HepG2 (cell line): Measurements from ENCODE around the gene ATP6V0A1. TPM values are rescaled to one million over a fixed set of nuclear protein-coding genes. Genes with fewer than 3 reads are reported as not detected.
A peak's percentile ranks its signal among the peaks of the same experiment; 100 is the strongest.

Source experiments
- EP300 ChIP-seq, 3 experiments: sonication (generic) in 1 of 3; formaldehyde crosslinking in 1 of 3; IDR thresholded peaks; 2 replicates each; pipeline versions ENCODE4 v1.5.1 to v1.6.1; 2011 to 2020; ENCODE audit warnings: low read depth in 2 of 3, low read length in 2 of 3, borderline replicate concordance in 1 of 3, improper control_type of control experiment in 1 of 3, mild to moderate bottlenecking in 1 of 3, missing genetic modification reagents in 1 of 3, moderate library complexity in 1 of 3
- FOSL1 ChIP-seq: sonication (generic); formaldehyde crosslinking; IDR thresholded peaks from 2 replicates; pipeline ENCODE4 v1.9.0; 2021; ENCODE audit warnings: missing genetic modification reagents, borderline replicate concordance
- HNRNPK ChIP-seq: fragments of 200-400 bp; formaldehyde crosslinking; IDR thresholded peaks from 2 replicates; pipeline ENCODE4 v1.6.1; 2018; ENCODE audit warnings: low read length, low read depth, moderate library complexity, mild to moderate bottlenecking; ENCODE audit not compliant: poor library complexity, severe bottlenecking
- HNRNPL ChIP-seq: fragments of 200-400 bp; formaldehyde crosslinking; IDR thresholded peaks from 2 replicates; pipeline ENCODE4 v1.6.1; 2017; ENCODE audit warnings: mild to moderate bottlenecking, low read depth, low read length
- KDM5A ChIP-seq: fragments of 200-600 bp; sonication (generic); IDR thresholded peaks from 2 replicates; pipeline ENCODE4 v1.7.0; 2018; ENCODE audit warnings: antibody characterized with exemption, mild to moderate bottlenecking, low read length, borderline replicate concordance
- NBN ChIP-seq: fragments of 450-650 bp; conservative IDR thresholded peaks from 2 replicates; pipeline ENCODE4 v1.6.1; 2017
- NCOA2 ChIP-seq: sonication (generic); formaldehyde crosslinking; IDR thresholded peaks from 2 replicates; pipeline ENCODE4 v1.8.0; 2022; ENCODE audit warnings: inconsistent platforms
- SOX6 ChIP-seq, 2 experiments: fragments of 450-650 bp in 1 of 2; sonication (generic) in 1 of 2; formaldehyde crosslinking in 1 of 2; IDR thresholded peaks; 2 replicates each; pipeline versions ENCODE4 v1.4.0 to v1.6.1; 2017 to 2020; ENCODE audit warnings: antibody characterized with exemption in 1 of 2, mild to moderate bottlenecking in 1 of 2, missing genetic modification reagents in 1 of 2
- SUZ12 ChIP-seq: fragments of 150-350 bp; IDR thresholded peaks from 2 replicates; pipeline ENCODE4 v1.6.1; 2014; ENCODE audit warnings: low read depth, low read length
- TGIF2 ChIP-seq: IDR thresholded peaks from 2 replicates; pipeline ENCODE4 v1.6.1; 2016; ENCODE audit warnings: control low read depth, missing compliant biosample characterization
- ZFP1 ChIP-seq: IDR thresholded peaks from 2 replicates; pipeline ENCODE4 v1.6.1; 2016
- ZNF407 ChIP-seq: sonication (generic); formaldehyde crosslinking; IDR thresholded peaks from one replicate; pipeline ENCODE4 v1.5.1; 2020; ENCODE audit warnings: mild to moderate bottlenecking, missing genetic modification reagents; ENCODE audit errors: not compliant biosample characterization
- ZNF589 ChIP-seq: sonication (generic); formaldehyde crosslinking; conservative IDR thresholded peaks from 2 replicates; pipeline ENCODE4 v1.8.0; 2022; ENCODE audit warnings: mild to moderate bottlenecking, moderate library complexity, missing genetic modification reagents
- ZNF598 ChIP-seq: sonication (generic); formaldehyde crosslinking; IDR thresholded peaks from 2 replicates; pipeline ENCODE4 v1.5.1; 2020; ENCODE audit warnings: mild to moderate bottlenecking, missing genetic modification reagents, borderline replicate concordance
- polyA plus RNA-seq, 8 experiments: library from polyadenylated mRNA; depleted of rRNA in 3 of 8; stranded (reverse) in 7 of 8; unstranded in 1 of 8; fragments of >200 nt; fragmentation: Illumina TruSeq in 4 of 8; extraction: Trizol in 4 of 8; gene quantifications; 2 replicates each; pipeline versions ENCODE4 v1.2.1 to v1.2.3, GENCODE V29; 2011 to 2016; ENCODE audit warnings: low read depth in 4 of 8, missing spikeins in 1 of 8, mixed read lengths in 1 of 8; ENCODE audit not compliant: insufficient read depth in 1 of 8
- total RNA-seq, 5 experiments: library from RNA; depleted of rRNA; stranded (reverse); fragments of >200 nt; fragmentation: Illumina TruSeq; extraction: Trizol; gene quantifications; 2 replicates each; pipeline ENCODE4 v1.2.3, GENCODE V29; 2016; ENCODE audit warnings: low read depth in 1 of 5
- TF ChIP-seq, protein P1 (sequence below): sonication (generic); formaldehyde crosslinking; IDR thresholded peaks from 2 replicates; pipeline ENCODE4 v1.4.0; 2020; ENCODE audit warnings: mild to moderate bottlenecking, missing genetic modification reagents, borderline replicate concordance

Gene ATP6V0A1
- total and polyA plus RNA-seq, 2 of the 13 experiments (the other 11 are each of a cell fraction or from before 2014, with no cell fraction given) = 27.9 to 54.1 TPM

DNA sequence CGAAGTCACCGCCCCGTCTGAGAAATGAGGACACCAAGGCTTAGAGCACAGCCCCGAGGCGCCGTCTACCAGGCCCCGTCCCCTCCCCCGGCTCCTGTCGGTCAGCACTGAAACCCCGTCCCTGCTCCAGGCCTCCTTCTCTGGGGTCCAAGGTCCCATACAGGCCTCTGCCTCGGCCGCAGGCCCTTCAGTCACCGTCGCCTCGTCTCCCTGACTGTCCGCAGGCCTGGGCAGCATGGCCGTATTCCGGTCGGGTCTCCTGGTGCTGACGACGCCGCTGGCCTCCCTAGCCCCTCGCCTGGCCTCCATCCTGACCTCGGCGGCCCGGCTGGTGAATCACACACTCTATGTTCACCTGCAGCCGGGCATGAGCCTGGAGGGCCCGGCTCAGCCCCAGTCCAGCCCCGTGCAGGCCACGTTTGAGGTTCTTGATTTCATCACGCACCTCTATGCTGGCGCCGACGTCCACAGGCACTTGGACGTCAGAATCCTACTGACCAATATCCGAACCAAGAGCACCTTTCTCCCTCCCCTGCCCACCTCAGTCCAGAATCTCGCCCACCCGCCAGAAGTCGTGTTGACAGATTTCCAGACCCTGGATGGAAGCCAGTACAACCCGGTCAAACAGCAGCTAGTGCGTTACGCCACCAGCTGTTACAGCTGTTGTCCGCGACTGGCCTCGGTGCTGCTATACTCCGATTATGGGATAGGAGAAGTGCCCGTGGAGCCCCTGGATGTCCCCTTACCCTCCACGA lies 103.9 kb downstream of the ATP6V0A1 start (continued):
- no peak for TF ChIP-seq ZNF589
- TF ChIP-seq KDM5A = peak; percentile 86
- 0 out of 2 replicates have a peak, but pooled peaks have one; percentile 11 for TF ChIP-seq ZFP1 (CRISPR knock-in tag)
- peak; percentile 87 for TF ChIP-seq TGIF2
- TF ChIP-seq SOX6 (IDR thresholded peaks at IDR 0.05) = no peak
- peak; percentile 19; the same call in 1 of the 2 replicates for TF ChIP-seq SOX6 (CRISPR knock-in tag; IDR thresholded peaks at IDR 0.05)
- TF ChIP-seq NCOA2 = no peak; the same call in 1 of the 2 replicates
- TF ChIP-seq EP300 (IDR thresholded peaks at IDR 0.05; ENCODE audit: low read depth in 2 of 2, low read length in 2 of 2) = no peak
- no peak for TF ChIP-seq EP300 (CRISPR knock-in tag; IDR thresholded peaks at IDR 0.05; ENCODE audit: borderline replicate concordance)
- no peak for TF ChIP-seq ZNF407 (CRISPR knock-in tag)
- no peak for TF ChIP-seq NBN
- TF ChIP-seq, protein P1, sequence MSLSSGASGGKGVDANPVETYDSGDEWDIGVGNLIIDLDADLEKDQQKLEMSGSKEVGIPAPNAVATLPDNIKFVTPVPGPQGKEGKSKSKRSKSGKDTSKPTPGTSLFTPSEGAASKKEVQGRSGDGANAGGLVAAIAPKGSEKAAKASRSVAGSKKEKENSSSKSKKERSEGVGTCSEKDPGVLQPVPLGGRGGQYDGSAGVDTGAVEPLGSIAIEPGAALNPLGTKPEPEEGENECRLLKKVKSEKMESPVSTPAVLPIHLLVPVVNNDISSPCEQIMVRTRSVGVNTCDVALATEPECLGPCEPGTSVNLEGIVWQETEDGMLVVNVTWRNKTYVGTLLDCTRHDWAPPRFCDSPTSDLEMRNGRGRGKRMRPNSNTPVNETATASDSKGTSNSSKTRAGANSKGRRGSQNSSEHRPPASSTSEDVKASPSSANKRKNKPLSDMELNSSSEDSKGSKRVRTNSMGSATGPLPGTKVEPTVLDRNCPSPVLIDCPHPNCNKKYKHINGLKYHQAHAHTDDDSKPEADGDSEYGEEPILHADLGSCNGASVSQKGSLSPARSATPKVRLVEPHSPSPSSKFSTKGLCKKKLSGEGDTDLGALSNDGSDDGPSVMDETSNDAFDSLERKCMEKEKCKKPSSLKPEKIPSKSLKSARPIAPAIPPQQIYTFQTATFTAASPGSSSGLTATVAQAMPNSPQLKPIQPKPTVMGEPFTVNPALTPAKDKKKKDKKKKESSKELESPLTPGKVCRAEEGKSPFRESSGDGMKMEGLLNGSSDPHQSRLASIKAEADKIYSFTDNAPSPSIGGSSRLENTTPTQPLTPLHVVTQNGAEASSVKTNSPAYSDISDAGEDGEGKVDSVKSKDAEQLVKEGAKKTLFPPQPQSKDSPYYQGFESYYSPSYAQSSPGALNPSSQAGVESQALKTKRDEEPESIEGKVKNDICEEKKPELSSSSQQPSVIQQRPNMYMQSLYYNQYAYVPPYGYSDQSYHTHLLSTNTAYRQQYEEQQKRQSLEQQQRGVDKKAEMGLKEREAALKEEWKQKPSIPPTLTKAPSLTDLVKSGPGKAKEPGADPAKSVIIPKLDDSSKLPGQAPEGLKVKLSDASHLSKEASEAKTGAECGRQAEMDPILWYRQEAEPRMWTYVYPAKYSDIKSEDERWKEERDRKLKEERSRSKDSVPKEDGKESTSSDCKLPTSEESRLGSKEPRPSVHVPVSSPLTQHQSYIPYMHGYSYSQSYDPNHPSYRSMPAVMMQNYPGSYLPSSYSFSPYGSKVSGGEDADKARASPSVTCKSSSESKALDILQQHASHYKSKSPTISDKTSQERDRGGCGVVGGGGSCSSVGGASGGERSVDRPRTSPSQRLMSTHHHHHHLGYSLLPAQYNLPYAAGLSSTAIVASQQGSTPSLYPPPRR (CRISPR knock-in tag) = peak; percentile 31; the same call in 1 of the 2 replicates
- TF ChIP-seq ZNF598 (CRISPR knock-in tag) = peak; percentile 74; the same call in 1 of the 2 replicates
- TF ChIP-seq FOSL1 = no peak
- no peak for TF ChIP-seq SUZ12
- no peak for TF ChIP-seq HNRNPK
- TF ChIP-seq HNRNPL = peak; percentile 35; the same call in 1 of the 2 replicates
